ENCODE results near the gene TDP1.

Gene TDP1

GRCh38 chr14:89955745-89956660 is at the start of gene TDP1:
TDP1 (plus strand) TSS chr14:89955927; CDS start chr14:89963115, 7,188 bp downstream.
- peak; percentile 93 for DNase-seq (ENCODE audit: low read depth in 2 of 2)

- no peak for DNase-seq (ENCODE audit: low read depth in 2 of 2)
Measured at GRCh38 chr14:89906000-89906399, 49.7 kb upstream of the TDP1 start.

- DNase-seq (ENCODE audit: low read depth in 2 of 2), result no peak
Measured at GRCh38 chr14:89907655-89908054, 48.1 kb upstream of the TDP1 start.

DNA sequence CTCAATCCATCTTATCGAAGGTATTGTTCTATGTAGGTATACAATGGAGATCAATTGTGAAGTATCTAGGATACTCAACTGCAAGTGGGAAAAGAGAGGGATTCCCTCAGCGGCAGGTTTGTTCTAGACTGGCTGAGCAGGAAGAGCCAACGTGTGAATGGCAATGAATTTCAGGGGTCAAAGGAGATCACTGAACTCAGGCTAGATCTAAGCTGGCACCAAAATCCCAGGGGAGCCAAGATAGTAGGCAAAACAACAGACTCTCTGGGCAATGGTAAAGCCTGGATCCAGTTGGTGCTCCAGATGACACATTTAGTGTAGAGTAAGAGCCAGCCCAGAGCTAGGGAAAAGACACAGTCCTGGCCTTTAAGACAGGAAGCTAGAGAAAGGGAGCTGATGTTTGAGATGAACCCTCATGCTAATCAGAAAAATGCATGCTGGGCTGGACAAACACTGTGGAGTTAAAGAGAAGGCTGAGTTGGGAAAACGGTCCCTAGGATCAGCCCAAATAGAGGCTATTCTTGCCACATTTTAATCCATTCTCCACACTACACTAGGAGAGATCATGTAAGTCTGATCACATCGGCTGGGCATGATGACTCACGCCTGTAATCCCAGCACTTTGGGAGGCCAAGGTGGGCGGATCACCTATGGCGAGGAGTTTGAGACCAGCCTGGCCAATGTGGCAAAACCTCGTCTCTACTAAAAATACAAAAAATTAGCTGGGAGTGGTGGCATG is 46.8 kb upstream of the TDP1 start:
- no peak for DNase-seq (ENCODE audit: low read depth in 2 of 2)

DNA sequence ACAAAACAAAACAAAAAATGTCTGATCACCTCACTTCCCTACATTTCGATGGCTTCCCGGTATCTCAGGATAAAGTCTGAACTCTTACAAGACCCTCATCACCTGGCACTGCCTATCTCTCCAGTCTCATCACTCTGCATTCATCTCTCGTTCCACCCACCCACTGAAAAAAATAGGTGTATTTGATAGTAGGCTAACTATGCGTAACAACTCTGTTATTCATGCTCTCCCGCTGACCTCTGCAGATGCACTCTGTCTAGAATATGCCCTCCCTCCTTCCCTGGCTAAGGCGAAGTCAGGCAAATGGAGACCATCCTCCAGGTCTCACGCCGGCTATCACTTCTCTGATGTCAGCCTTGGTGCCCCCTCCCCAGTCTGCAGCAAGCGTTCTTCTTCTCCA is 46.1 kb upstream of the TDP1 start:
- DNase-seq (ENCODE audit: low read depth in 2 of 2), result no peak

DNA sequence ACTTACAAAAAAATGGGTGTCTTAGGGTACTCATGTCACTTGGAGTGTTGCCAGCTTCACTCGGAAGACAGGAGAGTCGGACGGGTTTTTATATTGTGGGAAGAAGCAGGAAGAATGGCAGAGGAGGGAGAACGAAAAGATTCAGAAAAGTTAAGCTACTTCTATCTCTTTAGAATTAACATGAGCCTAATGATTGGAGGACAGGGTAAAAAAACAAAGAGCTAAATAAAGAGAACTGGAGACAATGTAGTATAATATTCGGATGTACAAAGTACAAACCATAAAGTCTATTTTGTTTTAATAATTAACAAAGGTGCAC is 45.1 kb upstream of the TDP1 start:
- DNase-seq (ENCODE audit: low read depth in 2 of 2), result no peak

- no peak for DNase-seq (ENCODE audit: low read depth in 2 of 2)
Measured at GRCh38 chr14:89911010-89911919, 44.5 kb upstream of the TDP1 start.

DNA sequence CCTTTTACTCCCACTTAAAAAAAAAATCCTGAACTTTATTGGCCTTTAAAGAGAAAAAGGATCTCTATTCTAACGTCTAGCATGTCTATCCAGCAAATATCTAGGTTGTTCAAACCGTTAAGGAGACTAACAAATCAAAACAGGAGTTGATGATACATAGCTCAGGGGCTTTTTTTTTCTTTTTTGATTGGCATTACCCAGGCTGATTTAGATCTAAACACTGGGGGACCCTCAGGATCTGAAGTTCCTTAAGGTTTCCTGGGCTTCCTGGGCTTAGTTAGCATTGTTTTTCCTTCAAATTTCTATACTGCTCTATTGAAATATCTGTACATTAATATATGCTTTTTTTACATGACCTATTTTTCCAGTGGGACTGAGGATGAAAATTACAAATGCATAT is 43.5 kb upstream of the TDP1 start:
- no peak for DNase-seq (ENCODE audit: low read depth in 2 of 2)

DNA sequence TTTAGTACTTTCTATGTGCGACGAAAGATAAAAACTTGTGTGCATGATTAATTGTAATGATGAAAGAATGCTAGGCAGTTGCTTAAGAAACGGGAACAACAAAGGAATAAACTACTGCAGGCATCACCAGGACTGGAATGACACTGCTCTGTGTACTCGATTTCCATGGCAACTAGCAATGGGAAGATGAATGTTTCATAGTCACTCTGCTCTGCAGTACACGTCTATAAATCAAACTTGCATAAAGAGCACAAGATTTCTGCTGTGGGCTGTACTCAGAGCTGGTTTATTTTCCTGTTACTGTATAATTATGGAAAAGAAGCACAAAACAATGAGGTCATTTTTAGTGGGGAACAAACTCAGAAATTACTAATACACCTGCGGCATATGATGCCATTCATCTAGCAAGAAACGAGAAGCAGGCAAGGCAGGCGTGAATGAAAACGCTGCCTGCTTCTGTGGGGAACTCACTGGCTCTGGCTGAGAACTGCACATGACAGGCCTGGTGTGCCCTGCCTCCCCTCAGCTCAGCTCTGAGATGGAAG is 43.0 kb upstream of the TDP1 start:
- DNase-seq (ENCODE audit: low read depth in 2 of 2), result no peak

DNA sequence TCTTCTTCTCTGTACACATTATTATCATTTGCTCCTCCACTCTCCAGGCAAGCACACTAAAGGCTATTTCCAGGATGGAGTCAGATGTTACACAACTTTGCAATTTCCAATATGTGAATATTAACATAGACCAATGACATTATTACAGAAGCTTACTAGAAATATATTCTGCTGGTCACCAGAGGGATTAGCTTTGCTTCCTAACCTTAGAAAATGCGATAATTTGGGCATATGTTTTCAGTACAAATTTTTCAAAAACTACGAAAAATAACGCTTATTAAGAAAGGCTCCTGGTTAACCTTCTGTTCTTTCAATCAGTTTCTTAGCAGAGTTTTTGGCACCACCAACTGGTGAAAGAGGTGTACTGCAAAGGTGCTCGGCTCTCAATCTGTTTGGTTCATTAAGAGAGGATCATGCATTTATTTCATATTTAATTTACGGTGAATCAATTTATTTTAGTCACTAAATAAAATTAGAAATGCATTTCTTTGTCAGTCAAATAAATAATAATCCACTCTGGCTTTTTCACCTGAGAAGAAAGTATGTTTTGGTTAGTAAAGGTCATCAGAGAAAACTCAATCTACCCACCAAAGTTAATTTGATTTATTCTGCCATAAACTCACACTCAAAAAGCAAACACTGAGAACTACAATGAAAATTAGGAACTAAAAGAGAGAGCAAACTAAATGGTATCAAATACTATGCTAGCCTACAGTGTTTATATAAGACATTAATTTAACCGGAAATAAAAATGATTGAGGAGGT is 40.4 kb upstream of the TDP1 start:
- peak; percentile 8 to 25 for DNase-seq (ENCODE audit: low read depth in 2 of 2)

DNA sequence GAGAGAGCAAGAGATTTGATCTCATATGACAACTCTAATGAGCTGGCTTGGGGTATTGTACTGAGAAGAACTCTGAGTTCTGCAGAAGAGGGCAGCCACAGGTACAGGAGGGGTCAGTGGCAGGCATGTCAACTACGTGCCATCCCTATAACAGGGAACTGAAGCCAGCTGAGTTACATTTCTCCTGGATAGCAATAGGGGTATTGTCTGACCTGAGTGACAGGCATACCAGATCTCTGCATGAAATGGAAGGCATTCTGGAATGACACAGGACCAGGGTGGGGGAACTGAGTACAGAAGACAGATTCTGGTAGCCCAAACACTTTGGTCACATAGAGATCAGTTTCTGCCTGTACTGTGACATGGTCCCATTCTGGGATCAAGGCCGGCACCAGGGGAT is 37.0 kb upstream of the TDP1 start:
- no peak for DNase-seq (ENCODE audit: low read depth in 2 of 2)

- DNase-seq (ENCODE audit: low read depth in 2 of 2), result no peak
Measured at GRCh38 chr14:89920056-89920455, 35.7 kb upstream of the TDP1 start.

DNA sequence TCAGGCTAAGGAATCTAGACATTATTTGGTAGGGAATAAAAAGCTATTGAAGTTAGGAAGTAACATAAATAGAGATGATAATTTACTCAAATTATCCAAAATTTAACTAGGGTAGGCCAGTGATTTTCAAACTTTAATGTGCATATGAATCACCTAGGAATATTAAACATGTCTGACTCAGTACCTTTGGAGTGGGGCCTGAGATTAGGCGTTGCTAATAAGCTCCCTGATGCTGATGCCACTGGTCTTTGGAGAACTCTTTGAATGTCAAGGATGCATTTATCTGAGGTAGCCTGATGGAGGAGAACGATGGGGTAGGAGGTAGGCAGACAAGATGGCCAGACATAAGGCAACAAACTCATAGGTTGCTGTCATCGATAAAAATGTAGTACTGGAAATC is 34.4 kb upstream of the TDP1 start:
- DNase-seq (ENCODE audit: low read depth in 2 of 2), result no peak

GRCh38 chr14:89922031-89922907 is 33.5 kb upstream of the TDP1 start:
- DNase-seq (ENCODE audit: low read depth in 2 of 2), result no peak

GRCh38 chr14:89924268-89924667 is 31.5 kb upstream of the TDP1 start:
- no peak for DNase-seq (ENCODE audit: low read depth in 2 of 2)

- no peak for DNase-seq (ENCODE audit: low read depth in 2 of 2)
Measured at GRCh38 chr14:89926694-89927093, 29.0 kb upstream of the TDP1 start.

GRCh38 chr14:89927186-89927865 is 28.4 kb upstream of the TDP1 start:
- no peak for DNase-seq (ENCODE audit: low read depth in 2 of 2)

GRCh38 chr14:89933002-89933401 is 22.7 kb upstream of the TDP1 start:
- DNase-seq (ENCODE audit: low read depth in 2 of 2), result no peak

DNA sequence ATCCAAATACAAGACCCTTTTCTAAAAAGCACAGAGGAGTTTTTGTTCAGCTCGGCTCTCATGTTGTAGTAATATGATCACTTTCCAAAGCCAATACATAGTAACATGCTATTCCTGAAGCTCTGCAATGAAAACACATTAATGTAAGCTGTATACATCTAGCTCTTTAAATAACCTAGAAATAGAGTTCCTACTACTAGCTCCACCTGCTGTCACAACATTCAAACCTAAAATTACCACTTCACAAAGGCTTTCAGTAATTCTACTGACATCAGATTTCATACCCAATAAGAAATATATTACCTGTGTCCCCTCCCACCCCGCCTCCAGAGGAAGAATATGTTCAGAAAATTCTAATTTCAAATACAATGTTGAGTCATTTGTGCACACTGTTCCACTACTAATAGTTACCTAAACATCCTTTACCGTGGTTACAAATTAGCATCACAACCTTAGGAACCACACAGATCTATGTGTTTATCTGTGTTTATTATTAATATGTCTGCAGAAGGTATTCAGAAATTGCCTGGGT is 19.0 kb upstream of the TDP1 start:
- DNase-seq (ENCODE audit: low read depth in 2 of 2), result no peak

All from stimulated activated CD4-positive, alpha-beta T cell treated with anti-CD3 and anti-CD28 coated beads, Interleukin-1b, Interleukin-23, amount 100 ng/mL, for 1 hour (primary cell).